ENCODE results near the gene HOXD13.

Gene HOXD13

GRCh38 chr2:176092270-176093144 lies at the start of gene HOXD13:
TSS of gene HOXD13 (plus strand) at chr2:176092721. CDS start at chr2:176092891, 170 bp downstream.
- no peak for DNase-seq

- DNase-seq = peak; percentile 97
These were observed 36.1 kb upstream of the HOXD13 start for GRCh38 chr2:176056406-176056805.

GRCh38 chr2:176063958-176064357 lies 28.6 kb upstream of the HOXD13 start:
- DNase-seq = no peak

- no peak for DNase-seq
These were observed 25.6 kb upstream of the HOXD13 start for GRCh38 chr2:176066645-176067588.

GRCh38 chr2:176067589-176068418 lies 24.7 kb upstream of the HOXD13 start:
- no peak for DNase-seq

GRCh38 chr2:176068419-176068832 lies 24.1 kb upstream of the HOXD13 start:
- DNase-seq = no peak

GRCh38 chr2:176071330-176072291 lies 20.9 kb upstream of the HOXD13 start:
- no peak for DNase-seq

GRCh38 chr2:176072292-176072669 lies 20.2 kb upstream of the HOXD13 start:
- DNase-seq = no peak

GRCh38 chr2:176072951-176073904 lies 19.3 kb upstream of the HOXD13 start:
- DNase-seq = no peak

- no peak for DNase-seq
These were observed 17.5 kb upstream of the HOXD13 start for GRCh38 chr2:176074919-176075425.

GRCh38 chr2:176075481-176075880 lies 17.0 kb upstream of the HOXD13 start:
- DNase-seq = no peak

GRCh38 chr2:176076063-176076462 lies 16.5 kb upstream of the HOXD13 start:
- no peak for DNase-seq

- DNase-seq = no peak
These were observed 15.7 kb upstream of the HOXD13 start for GRCh38 chr2:176076796-176077195.

- no peak for DNase-seq
These were observed 13.8 kb upstream of the HOXD13 start for GRCh38 chr2:176078541-176079284.

- no peak for DNase-seq
These were observed 13.2 kb upstream of the HOXD13 start for GRCh38 chr2:176079285-176079830.

- DNase-seq = peak; percentile 74
These were observed 12.5 kb upstream of the HOXD13 start for GRCh38 chr2:176079831-176080539.

GRCh38 chr2:176080540-176081375 lies 11.8 kb upstream of the HOXD13 start:
- no peak for DNase-seq

All from COR-L47 (cell line).